SK-N-SH treated with all-trans-retinoic acid at 6 μM for 48 hours (cell line): ENCODE results near the gene DGKG.

ENCODE experiments used
- ARNTL ChIP-seq: fragments of 450-650 bp; formaldehyde crosslinking; IDR thresholded peaks from 2 replicates; pipeline ENCODE4 v1.5.0; 2020; ENCODE audit warnings: low read depth, mild to moderate bottlenecking, moderate library complexity, borderline replicate concordance
- ISL1 ChIP-seq: fragments of 250-450 bp; sonication (Bioruptor Pico); IDR thresholded peaks from 2 replicates; pipeline ENCODE4 v2.1.2; 2022; ENCODE audit warnings: mild to moderate bottlenecking, moderate library complexity
- TF ChIP-seq, protein P1 (sequence below): fragments of 250-450 bp; sonication (Bioruptor Pico); IDR thresholded peaks from 2 replicates; pipeline ENCODE4 v1.5.0; 2020; ENCODE audit warnings: mild to moderate bottlenecking, moderate library complexity
- TF ChIP-seq, protein P2 (sequence below): fragments of 250-450 bp; sonication (Bioruptor Pico); IDR thresholded peaks from 2 replicates; pipeline ENCODE4 v1.8.0; 2021; ENCODE audit warnings: low read depth, mild to moderate bottlenecking, moderate library complexity, borderline replicate concordance

DNA sequence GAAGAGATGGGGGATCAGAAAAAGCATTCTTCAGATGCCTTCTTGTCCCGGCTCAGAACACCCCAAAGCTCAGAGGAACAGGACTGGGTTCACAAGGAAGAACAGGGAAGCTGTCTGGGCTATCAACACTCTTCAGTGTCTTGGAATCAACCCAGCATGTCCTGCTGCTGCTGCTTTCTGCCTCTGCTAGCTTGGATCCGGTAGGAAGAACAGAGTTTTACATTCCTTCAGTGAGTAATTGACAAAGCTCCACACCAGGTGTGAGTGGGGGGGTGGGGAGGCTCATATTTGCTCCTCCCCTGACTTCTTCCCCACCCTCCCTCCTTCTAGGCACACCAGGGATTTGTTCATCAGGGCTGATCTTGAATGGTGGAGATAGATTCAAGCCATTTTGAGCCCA lies 240.1 kb downstream of the DGKG start:
- TF ChIP-seq ISL1 (CRISPR knock-in tag) = no peak
- TF ChIP-seq ARNTL (CRISPR knock-in tag) = no peak
- TF ChIP-seq, protein P1, sequence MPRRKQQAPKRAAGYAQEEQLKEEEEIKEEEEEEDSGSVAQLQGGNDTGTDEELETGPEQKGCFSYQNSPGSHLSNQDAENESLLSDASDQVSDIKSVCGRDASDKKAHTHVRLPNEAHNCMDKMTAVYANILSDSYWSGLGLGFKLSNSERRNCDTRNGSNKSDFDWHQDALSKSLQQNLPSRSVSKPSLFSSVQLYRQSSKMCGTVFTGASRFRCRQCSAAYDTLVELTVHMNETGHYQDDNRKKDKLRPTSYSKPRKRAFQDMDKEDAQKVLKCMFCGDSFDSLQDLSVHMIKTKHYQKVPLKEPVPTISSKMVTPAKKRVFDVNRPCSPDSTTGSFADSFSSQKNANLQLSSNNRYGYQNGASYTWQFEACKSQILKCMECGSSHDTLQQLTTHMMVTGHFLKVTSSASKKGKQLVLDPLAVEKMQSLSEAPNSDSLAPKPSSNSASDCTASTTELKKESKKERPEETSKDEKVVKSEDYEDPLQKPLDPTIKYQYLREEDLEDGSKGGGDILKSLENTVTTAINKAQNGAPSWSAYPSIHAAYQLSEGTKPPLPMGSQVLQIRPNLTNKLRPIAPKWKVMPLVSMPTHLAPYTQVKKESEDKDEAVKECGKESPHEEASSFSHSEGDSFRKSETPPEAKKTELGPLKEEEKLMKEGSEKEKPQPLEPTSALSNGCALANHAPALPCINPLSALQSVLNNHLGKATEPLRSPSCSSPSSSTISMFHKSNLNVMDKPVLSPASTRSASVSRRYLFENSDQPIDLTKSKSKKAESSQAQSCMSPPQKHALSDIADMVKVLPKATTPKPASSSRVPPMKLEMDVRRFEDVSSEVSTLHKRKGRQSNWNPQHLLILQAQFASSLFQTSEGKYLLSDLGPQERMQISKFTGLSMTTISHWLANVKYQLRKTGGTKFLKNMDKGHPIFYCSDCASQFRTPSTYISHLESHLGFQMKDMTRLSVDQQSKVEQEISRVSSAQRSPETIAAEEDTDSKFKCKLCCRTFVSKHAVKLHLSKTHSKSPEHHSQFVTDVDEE (CRISPR knock-in tag) = no peak
- TF ChIP-seq, protein P2, sequence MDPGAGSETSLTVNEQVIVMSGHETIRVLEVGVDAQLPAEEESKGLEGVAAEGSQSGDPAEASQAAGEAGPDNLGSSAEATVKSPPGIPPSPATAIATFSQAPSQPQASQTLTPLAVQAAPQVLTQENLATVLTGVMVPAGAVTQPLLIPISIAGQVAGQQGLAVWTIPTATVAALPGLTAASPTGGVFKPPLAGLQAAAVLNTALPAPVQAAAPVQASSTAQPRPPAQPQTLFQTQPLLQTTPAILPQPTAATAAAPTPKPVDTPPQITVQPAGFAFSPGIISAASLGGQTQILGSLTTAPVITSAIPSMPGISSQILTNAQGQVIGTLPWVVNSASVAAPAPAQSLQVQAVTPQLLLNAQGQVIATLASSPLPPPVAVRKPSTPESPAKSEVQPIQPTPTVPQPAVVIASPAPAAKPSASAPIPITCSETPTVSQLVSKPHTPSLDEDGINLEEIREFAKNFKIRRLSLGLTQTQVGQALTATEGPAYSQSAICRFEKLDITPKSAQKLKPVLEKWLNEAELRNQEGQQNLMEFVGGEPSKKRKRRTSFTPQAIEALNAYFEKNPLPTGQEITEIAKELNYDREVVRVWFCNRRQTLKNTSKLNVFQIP = no peak
